GM12873 (cell line): ENCODE measurements around the gene CROCC2.

Experiments
- TF ChIP-seq, protein P1 (sequence below): IDR thresholded peaks from 2 replicates; pipeline ENCODE4 v1.5.1; 2012; ENCODE audit warnings: low read depth, mild to moderate bottlenecking, moderate library complexity, low read length, control low read depth; ENCODE audit not compliant: insufficient read depth; ENCODE audit errors: missing control alignments

Gene CROCC2

DNA sequence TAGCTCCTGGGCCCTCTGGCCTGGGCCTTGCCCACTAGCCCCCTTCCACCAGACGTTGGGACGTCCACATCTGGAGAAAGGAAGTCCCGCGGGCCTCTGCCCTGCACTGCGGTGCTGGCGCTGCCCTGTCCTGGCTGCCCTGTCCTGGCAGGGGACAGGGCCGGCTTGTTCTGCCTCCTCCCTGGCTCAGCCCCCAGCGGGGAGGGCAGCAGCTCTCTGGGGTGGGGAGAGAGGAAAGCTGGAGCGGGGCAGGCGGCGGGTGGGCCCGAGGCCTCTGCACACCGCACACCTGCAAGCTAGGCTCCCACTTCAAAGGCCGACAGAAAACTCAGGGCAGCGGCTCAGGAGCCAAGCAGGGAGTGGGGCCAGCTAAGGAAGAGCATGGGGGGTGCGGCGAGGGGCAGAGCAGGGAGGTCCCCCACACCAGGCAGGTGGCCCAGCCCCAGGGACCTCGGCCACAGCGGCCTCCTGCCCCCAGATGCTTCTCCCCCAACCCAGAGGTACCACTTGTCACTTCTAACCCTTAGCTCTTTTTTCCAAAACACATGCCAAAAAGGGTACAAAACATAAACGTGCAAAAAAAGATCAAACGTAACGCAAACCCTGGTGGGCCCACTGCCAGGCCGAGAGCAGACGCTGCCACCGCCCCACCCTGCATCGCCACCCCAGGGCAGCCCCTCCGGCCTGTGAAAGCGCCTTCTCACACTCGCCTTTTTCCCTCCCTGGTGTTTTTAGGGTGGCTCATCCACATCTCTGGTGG is 105.8 kb downstream of the CROCC2 start:
- TF ChIP-seq, protein P1, sequence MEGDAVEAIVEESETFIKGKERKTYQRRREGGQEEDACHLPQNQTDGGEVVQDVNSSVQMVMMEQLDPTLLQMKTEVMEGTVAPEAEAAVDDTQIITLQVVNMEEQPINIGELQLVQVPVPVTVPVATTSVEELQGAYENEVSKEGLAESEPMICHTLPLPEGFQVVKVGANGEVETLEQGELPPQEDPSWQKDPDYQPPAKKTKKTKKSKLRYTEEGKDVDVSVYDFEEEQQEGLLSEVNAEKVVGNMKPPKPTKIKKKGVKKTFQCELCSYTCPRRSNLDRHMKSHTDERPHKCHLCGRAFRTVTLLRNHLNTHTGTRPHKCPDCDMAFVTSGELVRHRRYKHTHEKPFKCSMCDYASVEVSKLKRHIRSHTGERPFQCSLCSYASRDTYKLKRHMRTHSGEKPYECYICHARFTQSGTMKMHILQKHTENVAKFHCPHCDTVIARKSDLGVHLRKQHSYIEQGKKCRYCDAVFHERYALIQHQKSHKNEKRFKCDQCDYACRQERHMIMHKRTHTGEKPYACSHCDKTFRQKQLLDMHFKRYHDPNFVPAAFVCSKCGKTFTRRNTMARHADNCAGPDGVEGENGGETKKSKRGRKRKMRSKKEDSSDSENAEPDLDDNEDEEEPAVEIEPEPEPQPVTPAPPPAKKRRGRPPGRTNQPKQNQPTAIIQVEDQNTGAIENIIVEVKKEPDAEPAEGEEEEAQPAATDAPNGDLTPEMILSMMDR, result no peak

DNA sequence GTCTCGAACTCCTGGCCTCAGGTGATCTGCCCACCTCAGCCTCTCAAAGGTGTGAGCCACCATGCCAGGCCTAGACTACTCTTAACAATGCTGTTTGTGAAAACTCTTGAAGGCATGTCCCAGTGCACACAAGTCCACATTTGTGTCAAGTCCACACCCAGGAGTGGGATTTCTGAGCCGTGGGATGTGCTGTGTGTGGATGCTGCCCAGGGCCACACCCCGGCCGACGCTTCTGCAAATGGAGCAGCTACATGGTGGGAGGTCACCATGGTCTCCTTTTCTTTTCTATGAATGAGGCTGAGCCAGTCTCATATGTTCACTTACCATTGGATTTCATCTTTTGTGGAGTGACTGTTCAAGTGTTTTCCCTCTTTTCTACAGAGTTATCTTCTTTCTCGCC is 108.1 kb downstream of the CROCC2 start:
- TF ChIP-seq, protein P1, result no peak

DNA sequence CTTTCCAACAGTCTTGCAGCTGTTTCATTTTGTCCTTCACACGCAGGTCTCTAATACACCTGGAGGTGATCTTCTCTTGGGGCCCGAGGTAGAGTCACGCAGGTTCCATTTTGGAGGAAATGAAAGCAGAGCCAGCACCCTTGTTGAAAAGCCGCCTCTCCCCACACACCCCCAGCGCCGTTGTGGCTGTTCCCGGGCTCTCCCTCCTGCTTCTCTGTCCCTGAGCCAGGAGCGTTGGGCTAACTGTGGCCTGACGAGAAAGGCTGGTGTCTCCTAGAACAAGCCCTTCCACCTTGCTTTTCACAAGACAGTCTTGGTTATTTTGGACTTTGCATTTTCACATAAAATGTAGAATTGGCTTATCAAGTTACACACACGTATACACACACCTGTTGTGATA is 108.6 kb downstream of the CROCC2 start:
- TF ChIP-seq, protein P1, result no peak

DNA sequence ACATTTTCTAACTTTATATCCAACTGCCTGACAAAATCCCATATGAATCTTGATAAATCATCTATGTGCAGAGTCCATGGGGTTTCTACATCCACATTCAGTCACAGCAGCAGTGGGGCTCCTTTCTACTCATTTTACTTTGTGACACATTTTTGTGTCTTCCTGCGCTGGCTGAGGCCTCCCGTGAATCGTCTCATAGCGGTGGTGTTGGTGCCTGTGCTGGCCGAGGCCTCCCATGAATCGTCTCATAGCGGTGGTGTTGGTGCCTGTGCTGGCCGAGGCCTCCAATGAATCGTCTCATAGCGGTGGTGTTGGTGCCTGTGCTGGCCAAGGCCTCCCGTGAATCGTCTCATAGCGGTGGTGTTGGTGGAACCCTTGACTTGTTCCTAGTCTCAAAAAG is 109.3 kb downstream of the CROCC2 start:
- TF ChIP-seq, protein P1, result no peak

DNA sequence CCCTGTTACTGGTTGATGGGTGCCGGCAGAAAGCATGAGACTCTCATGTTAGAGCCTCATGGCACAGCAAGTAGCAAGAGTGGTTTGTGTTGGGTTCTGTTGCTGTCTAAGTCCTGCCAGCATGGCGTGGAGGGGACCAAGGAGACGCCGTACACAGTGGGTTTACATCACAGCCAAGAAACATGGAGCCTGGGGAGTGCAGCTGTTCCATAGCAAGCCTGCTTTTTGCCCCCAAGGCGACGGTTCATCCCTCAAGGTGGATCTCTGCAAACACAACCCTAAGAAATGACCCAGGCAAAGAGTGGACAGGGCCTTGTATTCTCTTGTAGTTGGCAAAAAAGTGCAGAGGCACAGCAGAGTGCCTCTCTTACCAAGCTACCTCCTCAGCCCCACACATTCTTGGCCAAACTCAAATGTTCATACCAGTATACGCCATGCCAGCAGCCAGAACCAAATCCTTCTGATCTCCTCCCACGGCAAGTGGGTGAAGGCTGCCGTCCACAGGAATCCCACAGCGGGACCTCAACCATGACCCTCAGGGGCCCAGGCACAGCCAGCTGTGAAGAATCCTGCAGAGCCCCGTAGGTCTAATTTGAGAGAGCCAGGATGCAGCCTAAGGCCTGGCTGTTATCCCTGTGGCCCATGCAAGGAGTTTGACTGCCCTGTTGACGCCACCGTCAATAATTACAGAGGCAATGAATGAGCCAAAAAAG is 111.2 kb downstream of the CROCC2 start:
- TF ChIP-seq, protein P1, result no peak

DNA sequence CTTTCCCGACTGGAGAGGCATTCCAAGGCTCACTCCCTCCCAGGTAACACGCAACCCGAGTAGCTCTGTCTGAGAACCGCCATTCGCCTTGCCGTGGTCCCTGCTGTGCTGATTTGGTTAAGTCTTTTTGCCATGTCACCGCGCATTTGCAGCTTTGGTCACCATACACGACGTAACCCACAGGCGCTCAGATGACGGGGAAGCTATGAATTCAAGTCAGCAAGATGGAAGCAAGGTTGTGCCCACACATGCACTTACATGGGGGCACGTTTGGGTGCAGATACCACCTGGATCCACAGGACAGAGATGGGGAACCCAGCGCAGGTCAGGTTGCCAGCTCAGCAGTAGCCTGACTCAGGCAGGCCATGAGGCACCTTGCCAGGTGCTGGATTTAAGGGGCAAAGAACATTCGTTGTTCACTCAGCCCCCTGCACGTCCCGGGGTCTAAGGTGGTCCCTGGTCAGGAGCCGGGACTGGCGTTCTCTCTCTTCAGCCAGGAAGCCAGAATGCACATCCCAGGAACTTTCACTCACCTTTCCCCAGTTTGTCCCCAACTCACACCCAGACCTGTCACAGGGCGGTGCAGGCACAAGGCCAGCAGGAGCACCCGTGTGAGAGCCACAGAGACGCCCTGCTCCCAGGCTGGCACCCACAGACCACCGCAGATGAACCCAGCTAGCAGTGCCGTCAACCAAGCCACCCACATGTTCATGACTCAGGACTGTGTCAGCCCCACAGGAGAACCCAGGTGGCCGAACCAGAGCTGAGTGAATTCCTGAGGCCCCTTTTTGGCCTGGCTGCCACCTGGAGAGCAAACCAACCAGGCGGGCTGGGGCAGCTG is 112.1 kb downstream of the CROCC2 start:
- TF ChIP-seq, protein P1, result no peak

DNA sequence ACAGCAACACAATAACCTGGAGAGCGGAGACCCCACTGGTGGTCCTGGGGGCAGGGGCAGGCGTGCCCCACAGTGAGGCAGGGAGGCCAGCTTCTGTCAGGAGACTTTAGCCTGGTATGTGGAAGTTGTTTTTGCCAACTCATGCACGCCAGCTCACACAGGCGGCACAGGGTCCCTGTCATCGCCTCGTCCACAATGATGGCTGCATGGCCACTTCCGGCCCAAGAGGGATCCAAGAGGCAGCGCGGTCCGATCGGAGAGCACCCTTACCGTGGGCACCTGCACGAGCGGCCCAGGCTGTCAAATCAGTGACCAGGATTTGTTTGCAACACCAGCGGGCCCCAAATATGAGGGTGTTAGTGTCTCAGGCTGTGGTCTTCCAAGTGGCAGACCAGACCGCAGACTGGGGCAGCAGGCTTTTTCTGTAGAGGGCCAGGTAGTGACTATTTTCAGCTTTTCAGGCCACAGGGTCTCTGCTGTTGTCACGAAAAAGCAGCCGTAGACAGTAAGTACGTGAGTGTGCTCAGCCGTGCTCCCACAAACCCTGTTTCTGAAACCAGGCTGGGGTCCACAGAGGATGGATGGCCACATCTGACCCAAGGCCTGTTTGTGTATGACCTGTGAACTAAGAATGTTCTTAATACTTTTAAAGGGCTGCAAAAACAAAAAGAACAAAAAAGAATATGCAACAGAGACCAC is 113.5 kb downstream of the CROCC2 start:
- TF ChIP-seq, protein P1, result no peak
